Hematopoietic multipotent progenitor cell treated with erythropoietin and hydrocortisone succinate and interleukin-3 and kit ligand, for 6 days (in vitro differentiated cells): ENCODE data around the gene RELB.
"Not testable (repeated sequence)": the region's sequence is repeated elsewhere in the genome, so short reads cannot be mapped to it uniquely, and the experiment has no call there.

Source experiments
- DNase-seq: peaks from one replicate; pipeline ENCODE4 v3.0.0-alpha.2; 2015

RELB gene, protein sequence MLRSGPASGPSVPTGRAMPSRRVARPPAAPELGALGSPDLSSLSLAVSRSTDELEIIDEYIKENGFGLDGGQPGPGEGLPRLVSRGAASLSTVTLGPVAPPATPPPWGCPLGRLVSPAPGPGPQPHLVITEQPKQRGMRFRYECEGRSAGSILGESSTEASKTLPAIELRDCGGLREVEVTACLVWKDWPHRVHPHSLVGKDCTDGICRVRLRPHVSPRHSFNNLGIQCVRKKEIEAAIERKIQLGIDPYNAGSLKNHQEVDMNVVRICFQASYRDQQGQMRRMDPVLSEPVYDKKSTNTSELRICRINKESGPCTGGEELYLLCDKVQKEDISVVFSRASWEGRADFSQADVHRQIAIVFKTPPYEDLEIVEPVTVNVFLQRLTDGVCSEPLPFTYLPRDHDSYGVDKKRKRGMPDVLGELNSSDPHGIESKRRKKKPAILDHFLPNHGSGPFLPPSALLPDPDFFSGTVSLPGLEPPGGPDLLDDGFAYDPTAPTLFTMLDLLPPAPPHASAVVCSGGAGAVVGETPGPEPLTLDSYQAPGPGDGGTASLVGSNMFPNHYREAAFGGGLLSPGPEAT

GRCh38 chr19:45001087-45001739 lies at the start of gene RELB:
Gene RELB, plus strand, starts transcription at chr19:45001464. Its CDS starts 116 bp downstream, at chr19:45001580.
- DNase-seq: peak; percentile 93

DNA sequence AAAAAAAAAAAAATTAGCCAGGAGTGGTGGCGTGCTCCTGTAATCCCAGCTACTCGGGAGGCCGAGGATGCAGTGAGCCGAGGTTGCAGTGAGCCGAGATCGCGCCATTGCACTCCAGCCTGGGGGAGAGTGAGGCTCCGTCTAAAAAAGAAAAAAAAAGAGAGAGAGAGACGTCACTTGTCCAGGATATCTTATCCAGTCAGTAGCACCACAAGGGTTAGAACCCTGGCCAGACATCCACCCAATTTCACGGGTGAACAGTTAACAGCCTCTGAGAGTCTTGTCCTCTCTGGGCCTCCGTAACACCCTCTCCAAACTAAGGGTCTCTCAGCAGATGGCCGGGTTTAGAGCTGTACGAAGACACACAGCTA lies 47.0 kb upstream of the RELB start:
- DNase-seq: no peak

- DNase-seq: peak; percentile 99
These were observed 46.4 kb upstream of the RELB start, which contains the start of gene CLPTM1 for GRCh38 chr19:44954649-44955504. Gene CLPTM1, plus strand, starts transcription at chr19:44955380. Its CDS starts 16 bp downstream, at chr19:44955396.

DNA sequence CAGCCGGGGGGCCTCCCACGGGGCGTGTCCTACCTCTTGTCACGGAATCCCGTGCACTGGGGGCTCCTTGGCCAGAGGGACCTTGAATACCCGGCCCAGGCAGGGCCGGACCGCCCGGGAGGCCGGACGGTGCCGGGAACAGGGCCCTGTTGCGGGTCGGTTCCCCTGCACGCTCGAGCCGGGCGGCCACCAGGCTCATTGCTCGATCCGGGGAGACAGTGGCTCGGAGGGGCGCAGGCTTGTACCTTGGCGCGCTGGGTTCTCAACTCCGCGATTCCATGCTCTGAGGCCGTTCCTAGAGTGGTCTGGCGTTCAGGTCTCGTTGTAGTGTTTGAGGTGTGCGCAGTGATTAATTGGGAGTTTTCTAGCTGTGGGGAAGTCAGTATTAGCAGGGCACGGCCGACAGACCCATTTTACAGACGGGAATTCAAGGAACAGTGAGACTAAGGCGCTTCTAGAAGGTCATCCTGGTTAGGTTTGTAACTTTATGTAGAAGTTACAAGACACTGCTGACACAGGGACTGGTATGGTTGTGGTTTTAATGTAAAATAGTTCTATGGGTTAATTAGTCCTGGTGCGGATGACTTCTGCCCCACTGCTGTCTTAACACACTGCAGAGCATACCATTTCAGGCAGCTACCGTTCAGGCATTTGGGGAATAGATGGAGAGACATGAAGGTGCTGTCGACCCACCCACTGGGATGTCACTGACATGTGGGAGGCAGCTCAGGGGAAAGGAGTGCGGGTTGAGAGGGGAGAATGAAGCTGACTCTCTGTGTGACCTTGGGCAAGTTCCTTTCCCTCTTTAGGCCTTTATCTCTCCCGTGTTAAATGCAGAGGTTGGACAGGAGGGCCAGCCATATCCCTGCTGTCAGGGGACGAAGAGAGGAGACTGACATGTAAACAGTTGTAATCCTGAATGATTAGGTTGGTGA lies 45.5 kb upstream of the RELB start:
- DNase-seq: peak; percentile 35

DNA sequence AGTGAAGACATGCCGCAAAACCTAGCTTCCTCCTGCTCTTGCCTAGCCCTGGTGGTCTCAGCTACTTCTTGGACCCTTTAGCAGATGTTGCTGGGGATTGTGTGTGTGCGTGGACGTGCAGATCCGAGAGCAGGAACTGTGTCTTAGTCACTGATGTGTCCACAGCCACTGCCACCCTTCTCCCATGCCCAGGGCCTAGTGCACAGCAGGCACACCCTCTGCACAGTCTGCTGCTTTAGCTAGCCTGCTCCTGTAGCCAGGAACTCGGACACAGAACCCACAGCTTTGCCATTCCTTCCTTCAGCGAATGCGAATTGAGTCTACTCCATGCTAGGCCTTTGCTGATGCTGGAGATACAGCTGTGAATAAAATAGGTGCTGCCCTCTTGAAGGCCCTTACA lies 43.7 kb upstream of the RELB start:
- DNase-seq: no peak

DNA sequence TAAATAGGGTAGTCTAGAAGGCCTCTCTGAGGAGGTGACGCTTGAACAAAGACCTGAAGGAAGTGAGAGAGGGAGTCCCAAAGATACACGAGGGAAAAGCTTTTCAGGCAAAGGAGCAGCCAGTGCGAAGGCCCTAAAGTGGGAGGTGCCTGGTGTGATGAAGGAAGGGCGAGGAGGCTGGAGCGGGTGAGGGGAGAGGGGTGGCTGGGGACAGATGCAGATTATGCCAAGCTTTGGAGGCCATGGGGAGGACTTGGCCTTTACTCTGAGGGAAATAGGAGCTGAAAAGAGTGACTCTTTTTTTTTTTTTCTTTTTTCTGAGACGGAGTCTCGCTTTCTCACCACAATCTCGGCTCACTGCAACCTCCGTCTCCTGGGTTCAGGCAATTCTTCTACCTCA lies 43.2 kb upstream of the RELB start:
- DNase-seq: no peak

- DNase-seq: no peak
These were observed 41.6 kb upstream of the RELB start for GRCh38 chr19:44959691-44960090.

GRCh38 chr19:44960906-44961728 lies 40.1 kb upstream of the RELB start:
- DNase-seq: no peak

DNA sequence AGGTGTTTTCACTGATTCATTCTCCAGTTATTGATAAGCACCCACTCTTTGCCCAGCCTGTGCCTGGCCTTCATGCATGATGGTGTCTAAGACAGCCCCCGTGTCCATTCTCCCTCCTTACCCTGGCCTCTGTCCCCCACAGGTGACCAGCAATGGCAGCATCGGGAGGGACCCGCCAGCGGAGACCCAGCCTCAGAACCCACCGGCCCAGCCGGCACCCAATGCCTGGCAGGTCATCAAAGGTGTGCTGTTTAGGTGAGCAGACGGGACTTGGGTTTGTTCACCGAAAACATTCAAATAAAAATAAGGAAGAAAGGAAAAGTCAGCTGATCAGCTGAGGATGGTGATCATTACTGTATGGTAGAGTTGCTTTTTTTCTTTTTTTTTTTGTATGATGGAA lies 39.4 kb upstream of the RELB start:
- no peak for DNase-seq

DNA sequence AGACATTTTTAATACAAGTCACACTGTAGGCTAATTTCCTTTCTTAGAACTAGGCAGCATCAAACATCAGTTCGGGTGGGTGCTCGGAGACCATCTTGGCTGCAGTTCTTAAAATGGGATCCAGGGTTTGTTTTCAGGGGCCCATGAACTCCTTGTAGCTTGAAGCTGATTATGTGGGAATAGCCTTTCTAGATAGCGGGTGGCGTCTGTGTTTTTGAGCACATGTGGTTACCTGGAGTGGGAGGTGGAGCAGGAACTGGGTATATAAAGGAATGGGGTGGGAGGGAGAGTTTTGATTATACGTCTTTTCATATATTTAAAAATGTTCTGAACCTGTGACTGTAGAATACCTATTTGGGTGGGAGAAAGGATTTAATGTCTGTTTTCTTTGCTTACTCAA lies 33.1 kb upstream of the RELB start:
- no peak for DNase-seq

DNA sequence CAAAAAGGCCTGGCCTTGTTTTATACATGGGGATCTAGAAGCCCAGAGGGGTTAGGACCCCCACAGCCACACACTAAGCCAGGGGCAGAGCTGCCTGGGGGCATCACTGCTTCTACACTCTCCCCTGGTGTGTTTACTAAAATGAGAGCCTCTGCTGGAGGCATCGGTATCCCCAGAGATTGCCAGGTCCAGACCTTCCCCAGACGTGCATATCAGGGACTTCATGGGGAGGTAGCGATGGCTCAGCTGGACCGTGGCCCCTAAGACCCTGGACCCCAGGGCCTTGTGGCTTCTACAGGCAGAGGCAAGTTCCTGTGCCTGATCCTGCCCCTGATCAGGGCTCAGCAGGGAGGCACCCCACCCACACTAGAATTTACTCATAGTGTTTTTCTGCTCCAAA lies 32.6 kb upstream of the RELB start:
- DNase-seq: no peak

GRCh38 chr19:44969437-44969836 lies 31.8 kb upstream of the RELB start:
- no peak for DNase-seq

- not testable (repeated sequence) for DNase-seq
These were observed 29.8 kb upstream of the RELB start for GRCh38 chr19:44971451-44971850.

- DNase-seq: peak; percentile 68
These were observed 28.5 kb upstream of the RELB start for GRCh38 chr19:44972802-44973201.

- DNase-seq: no peak
These were observed 27.1 kb upstream of the RELB start for GRCh38 chr19:44973982-44974735.

GRCh38 chr19:44974857-44975256 lies 26.4 kb upstream of the RELB start:
- DNase-seq: no peak

DNA sequence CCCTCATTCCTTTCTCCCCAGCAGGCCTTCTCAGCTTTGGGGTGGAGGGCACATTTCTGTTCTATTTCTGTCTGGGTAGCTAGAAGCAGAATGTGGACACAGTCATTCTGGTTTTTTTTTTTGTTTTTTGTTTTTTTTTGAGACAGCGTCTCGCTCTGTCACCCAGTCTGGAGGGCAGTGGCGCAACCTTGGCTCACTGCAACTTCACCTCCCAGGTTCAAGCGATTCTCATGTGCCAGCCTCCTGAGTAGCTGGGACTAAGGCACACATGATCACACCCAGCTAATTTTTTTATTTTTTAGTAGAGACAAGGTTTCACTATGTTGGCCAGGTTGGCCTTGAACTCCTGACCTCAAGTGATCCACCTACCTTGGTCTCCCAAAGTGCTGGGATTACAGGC lies 25.8 kb upstream of the RELB start:
- DNase-seq: no peak

- DNase-seq: no peak
These were observed 17.3 kb upstream of the RELB start for GRCh38 chr19:44984005-44984404.

- DNase-seq: no peak
These were observed 15.8 kb upstream of the RELB start for GRCh38 chr19:44985445-44985844.

GRCh38 chr19:44986389-44986788 lies 14.9 kb upstream of the RELB start:
- no peak for DNase-seq
